ENCODE data around the gene CSRP1.

Gene CSRP1

GRCh38 chr1:201501812-201502510, 5.0 kb downstream of the CSRP1 start:
- TF ChIP-seq, protein P1, sequence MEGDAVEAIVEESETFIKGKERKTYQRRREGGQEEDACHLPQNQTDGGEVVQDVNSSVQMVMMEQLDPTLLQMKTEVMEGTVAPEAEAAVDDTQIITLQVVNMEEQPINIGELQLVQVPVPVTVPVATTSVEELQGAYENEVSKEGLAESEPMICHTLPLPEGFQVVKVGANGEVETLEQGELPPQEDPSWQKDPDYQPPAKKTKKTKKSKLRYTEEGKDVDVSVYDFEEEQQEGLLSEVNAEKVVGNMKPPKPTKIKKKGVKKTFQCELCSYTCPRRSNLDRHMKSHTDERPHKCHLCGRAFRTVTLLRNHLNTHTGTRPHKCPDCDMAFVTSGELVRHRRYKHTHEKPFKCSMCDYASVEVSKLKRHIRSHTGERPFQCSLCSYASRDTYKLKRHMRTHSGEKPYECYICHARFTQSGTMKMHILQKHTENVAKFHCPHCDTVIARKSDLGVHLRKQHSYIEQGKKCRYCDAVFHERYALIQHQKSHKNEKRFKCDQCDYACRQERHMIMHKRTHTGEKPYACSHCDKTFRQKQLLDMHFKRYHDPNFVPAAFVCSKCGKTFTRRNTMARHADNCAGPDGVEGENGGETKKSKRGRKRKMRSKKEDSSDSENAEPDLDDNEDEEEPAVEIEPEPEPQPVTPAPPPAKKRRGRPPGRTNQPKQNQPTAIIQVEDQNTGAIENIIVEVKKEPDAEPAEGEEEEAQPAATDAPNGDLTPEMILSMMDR (IDR thresholded peaks at IDR 0.05), result no peak

DNA sequence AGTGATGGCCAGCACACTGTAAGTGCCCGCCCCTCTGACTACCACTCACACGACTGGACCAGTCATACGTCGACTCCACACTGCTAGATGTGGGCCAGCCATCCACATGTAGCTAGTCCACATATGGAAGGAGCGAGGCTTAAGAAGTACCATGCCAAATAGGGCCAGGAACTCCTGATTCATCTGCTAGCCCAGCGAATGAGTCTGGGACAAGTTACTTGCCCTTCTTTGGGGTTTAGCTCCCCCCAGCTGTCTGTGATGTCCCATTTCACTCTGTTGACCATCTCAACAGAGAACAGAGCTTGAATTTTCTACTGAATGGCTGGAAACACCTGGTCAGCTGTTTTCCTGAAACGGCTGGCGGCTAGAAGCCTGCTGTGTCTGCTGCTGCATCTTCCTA, 5.8 kb downstream of the CSRP1 start:
- TF ChIP-seq, protein P1 (IDR thresholded peaks at IDR 0.05), result no peak

DNA sequence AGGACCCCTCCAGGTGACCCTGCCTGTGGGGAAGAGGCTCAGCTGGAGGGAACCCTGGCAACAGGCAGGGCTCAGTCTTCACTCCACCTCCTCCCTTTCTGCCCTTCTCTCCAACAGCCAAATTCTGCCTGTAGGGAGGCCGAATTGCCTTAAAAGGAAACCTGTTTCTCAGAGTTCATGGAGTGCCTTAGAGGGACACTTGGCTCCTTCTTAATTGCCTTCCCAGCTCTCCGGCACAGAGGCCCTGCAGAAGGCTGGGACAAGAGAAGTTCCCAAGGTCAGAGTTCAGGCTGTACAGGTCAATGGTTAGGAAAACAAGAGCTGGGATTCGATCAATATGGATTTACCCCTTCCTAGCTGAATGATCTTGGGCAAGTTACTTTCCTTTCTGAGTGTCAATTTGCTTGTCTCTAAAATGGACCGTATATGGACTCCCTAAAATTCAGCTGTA, 6.2 kb downstream of the CSRP1 start:
- TF ChIP-seq, protein P1 (IDR thresholded peaks at IDR 0.05), result no peak

DNA sequence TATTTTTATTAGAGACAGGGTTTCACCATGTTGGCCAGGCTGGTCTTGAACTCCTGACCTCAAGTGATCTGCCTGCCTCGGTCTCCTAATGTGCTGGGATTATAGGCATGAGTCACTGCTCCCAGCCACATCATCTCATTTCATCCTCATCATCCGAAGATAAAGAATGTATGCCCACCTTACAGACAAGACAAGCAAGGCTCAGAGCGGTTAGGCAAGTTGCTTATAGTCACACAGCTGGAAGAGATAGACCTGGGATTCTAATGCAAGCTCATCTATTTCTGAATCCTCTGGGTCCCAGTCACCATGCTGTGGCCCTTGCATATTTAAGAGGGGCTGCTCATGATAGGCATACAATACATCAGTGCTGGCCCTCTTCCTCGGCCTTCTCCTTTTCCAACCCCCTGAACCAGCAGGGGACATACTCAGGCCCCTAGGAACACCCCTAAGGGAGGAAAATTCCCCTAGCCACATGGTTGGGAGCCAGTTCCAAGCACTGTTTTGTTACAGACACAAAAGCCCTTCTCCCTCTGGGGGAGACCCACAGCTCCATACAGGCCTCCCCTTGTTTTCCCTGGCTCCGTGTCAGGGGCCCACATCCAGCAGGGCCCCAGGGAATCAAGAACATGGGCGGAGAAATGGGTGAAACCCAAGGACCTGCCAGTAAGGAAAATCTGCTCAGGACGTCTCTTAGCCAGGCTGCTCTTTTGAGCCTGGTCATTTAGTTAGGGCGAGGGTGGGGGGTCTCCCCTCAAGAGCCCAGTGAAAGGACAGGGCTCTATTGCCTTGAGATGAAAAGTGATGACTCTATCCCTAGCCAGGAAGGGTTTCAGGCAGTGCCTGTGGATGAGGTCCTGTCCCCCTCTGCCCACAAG, 6.9 kb downstream of the CSRP1 start:
- TF ChIP-seq, protein P1 (IDR thresholded peaks at IDR 0.05), result no peak

DNA sequence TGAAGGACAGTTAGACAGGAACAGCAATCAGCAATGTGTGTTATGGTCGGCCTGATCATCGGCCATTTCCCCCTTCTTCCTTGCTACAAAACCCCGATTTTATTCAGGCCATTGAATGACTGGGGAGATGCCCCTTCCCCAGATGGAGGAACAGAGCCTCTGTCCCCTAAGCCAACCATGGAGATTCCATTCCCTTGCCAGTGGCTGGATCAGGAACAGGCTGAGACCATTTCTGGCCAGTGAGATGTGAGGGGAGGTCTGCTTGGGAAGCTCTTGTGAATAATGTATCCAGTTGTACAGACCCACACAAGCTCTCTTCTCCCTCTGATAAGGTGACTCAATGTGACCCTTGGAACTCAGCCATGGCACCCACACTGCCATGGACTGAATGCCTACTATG, 7.7 kb downstream of the CSRP1 start:
- TF ChIP-seq, protein P1 (IDR thresholded peaks at IDR 0.05), result no peak

- TF ChIP-seq, protein P1 (IDR thresholded peaks at IDR 0.05), result no peak
These were observed 8.3 kb downstream of the CSRP1 start for GRCh38 chr1:201498621-201499020.

- TF ChIP-seq, protein P1 (IDR thresholded peaks at IDR 0.05), result no peak
These were observed 8.9 kb downstream of the CSRP1 start for GRCh38 chr1:201497935-201498509.
